ENCODE results near the gene RGMB.

The RGMB gene

GRCh38 chr5:98844865-98845264 is 71.4 kb downstream of the RGMB start:
- H3K9ac ChIP-seq (ENCODE audit: low read depth, low read length): no peak overlapping the region

DNA sequence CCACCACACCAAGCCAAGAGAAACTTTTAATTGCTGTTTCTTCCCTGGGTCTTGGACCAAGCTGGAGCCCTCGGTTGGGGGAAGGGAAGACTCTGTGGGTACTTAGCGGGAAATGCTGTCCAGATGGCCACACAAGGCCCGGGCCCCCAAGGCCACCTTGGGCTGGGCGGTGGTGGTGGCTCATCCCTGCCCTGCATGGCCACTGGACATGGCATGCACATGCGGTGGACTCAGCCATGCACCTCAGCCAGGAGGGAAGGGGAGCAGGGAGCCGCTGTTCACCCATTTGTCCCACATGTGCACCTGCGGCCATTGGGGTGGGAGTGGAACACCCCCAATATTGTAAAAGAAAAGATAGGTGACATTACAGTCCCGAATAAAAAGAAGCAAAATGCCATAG is 72.4 kb downstream of the RGMB start:
- Histone ChIP-seq H3K9me3 (ENCODE audit: insufficient read depth, low read depth, low read length) (peaks cover 38% of the 10 kb centered on the region), H3K27me3 (ENCODE audit: insufficient read depth, low read length) (no peaks in the 10 kb centered on the region), H3K27ac (ENCODE audit: low read length) (no peak overlapping the region), H3K9ac (ENCODE audit: low read depth, low read length) (no peak overlapping the region), H3K4me1 (ENCODE audit: insufficient read depth, low read length) (no peaks in the 10 kb centered on the region), H3K4me3 (ENCODE audit: low read length) (no peak overlapping the region), H3K36me3 (ENCODE audit: insufficient read depth, low read depth, low read length) (no peaks in the 10 kb centered on the region)

More at GRCh38 chr5:98844865-98845264, 71.4 kb downstream of the RGMB start:
- Histone ChIP-seq H3K4me1 (ENCODE audit: insufficient read depth, low read length) (no peaks in the 10 kb centered on the region), H3K36me3 (ENCODE audit: insufficient read depth, low read depth, low read length) (no peaks in the 10 kb centered on the region), H3K27me3 (ENCODE audit: insufficient read depth, low read length) (no peaks in the 10 kb centered on the region), H3K27ac (ENCODE audit: low read length) (no peak overlapping the region), H3K4me3 (ENCODE audit: low read length) (no peak overlapping the region), H3K9me3 (ENCODE audit: insufficient read depth, low read depth, low read length) (peaks cover 38% of the 10 kb centered on the region)
